ENCODE results near the gene TMPRSS12. TPM values are rescaled to one million over a fixed set of nuclear protein-coding genes. Genes with fewer than 3 reads are reported as not detected.
"Not testable (repeated sequence)": the region's sequence is repeated elsewhere in the genome, so short reads cannot be mapped to it uniquely, and the experiment has no call there.

The TMPRSS12 gene
- total RNA-seq, 4 donors from 2014 or later, result not detected

GRCh38 chr12:50848963-50849362 lies 6.2 kb downstream of the TMPRSS12 start:
- Histone ChIP-seq H3K9me3 (no peaks in the 10 kb centered on the region), H3K36me3 (no peaks in the 10 kb centered on the region), H3K4me3 (no peak overlapping the region), H3K27me3 (no peaks in the 10 kb centered on the region), H3K4me1 (no peaks in the 10 kb centered on the region), H3K27ac (no peak overlapping the region)
- no peak for DNase-seq
- TF ChIP-seq CTCF (IDR thresholded peaks at IDR 0.05), result no peak
- no peak for TF ChIP-seq POLR2A (IDR thresholded peaks at IDR 0.05)

- H3K27ac ChIP-seq, H3K36me3 ChIP-seq, H3K27me3 ChIP-seq, H3K9me3 ChIP-seq, DNase-seq, H3K4me3 ChIP-seq, H3K4me1 ChIP-seq: not testable (repeated sequence)
Observed at GRCh38 chr12:50855218-50855617, 12.5 kb downstream of the TMPRSS12 start.

GRCh38 chr12:50855679-50856078 lies 13.0 kb downstream of the TMPRSS12 start:
- H3K4me3 ChIP-seq, H3K36me3 ChIP-seq, DNase-seq, H3K9me3 ChIP-seq, H3K4me1 ChIP-seq, H3K27ac ChIP-seq, H3K27me3 ChIP-seq: not testable (repeated sequence)

GRCh38 chr12:50859621-50860310 lies 17.0 kb downstream of the TMPRSS12 start:
- TF ChIP-seq POLR2A (IDR thresholded peaks at IDR 0.05) (no peak), CTCF (IDR thresholded peaks at IDR 0.05) (no peak)
- Histone ChIP-seq H3K9me3 (no peaks in the 10 kb centered on the region), H3K27ac (no peak overlapping the region), H3K4me1 (no peaks in the 10 kb centered on the region), H3K27me3 (no peaks in the 10 kb centered on the region), H3K36me3 (no peaks in the 10 kb centered on the region), H3K4me3 (no peak overlapping the region)
- DNase-seq, result no peak

- no peaks in the 10 kb centered on the region for H3K36me3 ChIP-seq
- TF ChIP-seq POLR2A (IDR thresholded peaks at IDR 0.05) (no peak), CTCF (IDR thresholded peaks at IDR 0.05) (no peak)
- no peaks in the 10 kb centered on the region for H3K27me3 ChIP-seq
- H3K4me3 ChIP-seq, result no peak overlapping the region
- no peaks in the 10 kb centered on the region for H3K9me3 ChIP-seq
- H3K4me1 ChIP-seq, result no peaks in the 10 kb centered on the region
- H3K27ac ChIP-seq, result no peak overlapping the region
- no peak for DNase-seq
Observed at GRCh38 chr12:50862316-50862715, 19.6 kb downstream of the TMPRSS12 start.

- no peaks in the 10 kb centered on the region for H3K4me1 ChIP-seq
- TF ChIP-seq CTCF (IDR thresholded peaks at IDR 0.05) (no peak), POLR2A (IDR thresholded peaks at IDR 0.05) (no peak)
- H3K36me3 ChIP-seq, result no peaks in the 10 kb centered on the region
- H3K27me3 ChIP-seq, result no peaks in the 10 kb centered on the region
- H3K9me3 ChIP-seq, result no peaks in the 10 kb centered on the region
- no peak for DNase-seq
- no peak overlapping the region for H3K4me3 ChIP-seq
- H3K27ac ChIP-seq, result no peak overlapping the region
Observed at GRCh38 chr12:50865266-50865665, 22.5 kb downstream of the TMPRSS12 start.

GRCh38 chr12:50868881-50869280 lies 26.2 kb downstream of the TMPRSS12 start:
- not testable (repeated sequence) for H3K27me3 ChIP-seq, H3K9me3 ChIP-seq, H3K36me3 ChIP-seq, DNase-seq, H3K4me3 ChIP-seq, H3K27ac ChIP-seq, H3K4me1 ChIP-seq
